Erythroblast (primary cell): ENCODE results near the gene KATNBL1.
"Not testable (repeated sequence)": the region's sequence is repeated elsewhere in the genome, so short reads cannot be mapped to it uniquely, and the experiment has no call there.

Experiments
- GATA1 ChIP-seq: IDR thresholded peaks from 2 replicates; pipeline ENCODE4 v1.6.1; 2011; ENCODE audit warnings: low read depth, mild to moderate bottlenecking, control low read depth, low read length, moderate library complexity
- POLR2A ChIP-seq: IDR thresholded peaks from 2 replicates; pipeline ENCODE4 v1.6.1; 2011; ENCODE audit warnings: mild to moderate bottlenecking, low read length

GRCh38 chr15:34193272-34193671, 16.6 kb downstream of the KATNBL1 start:
- TF ChIP-seq POLR2A, GATA1: not testable (repeated sequence)
